H1 (cell line): ENCODE measurements around the gene PAF1. TPM values are rescaled to one million over a fixed set of nuclear protein-coding genes. Genes with fewer than 3 reads are reported as not detected.

ENCODE experiments used
- BRCA1 ChIP-seq: IDR thresholded peaks from 2 replicates; pipeline ENCODE4 v1.6.1; 2012; ENCODE audit warnings: low read depth, low read length, improper control_type of control experiment
- CREB1 ChIP-seq: IDR thresholded peaks from 2 replicates; pipeline ENCODE4 v1.6.1; 2012; ENCODE audit warnings: inconsistent platforms
- CTBP2 ChIP-seq: IDR thresholded peaks from 2 replicates; pipeline ENCODE4 v1.7.0; 2011; ENCODE audit warnings: borderline replicate concordance, mild to moderate bottlenecking, moderate library complexity, mixed read lengths, low read length; ENCODE audit not compliant: insufficient read depth, insufficient read length
- EP300 ChIP-seq, 2 experiments: IDR thresholded peaks; 1 replicate in 1 of 2; 2 replicates in 1 of 2; pipeline ENCODE4 v1.6.1; 2011 to 2012; ENCODE audit warnings: low read depth in 2 of 2, low read length in 2 of 2, mild to moderate bottlenecking in 2 of 2, borderline replicate concordance in 1 of 2, inconsistent platforms in 1 of 2, moderate library complexity in 1 of 2
- HDAC2 ChIP-seq, 2 experiments: fragments of 300-600 bp in 1 of 2; sonication (generic) in 1 of 2; IDR thresholded peaks; 2 replicates each; pipeline ENCODE4 v1.6.1; 2011 to 2012; ENCODE audit warnings: low read depth in 2 of 2, low read length in 2 of 2, mild to moderate bottlenecking in 2 of 2, moderate library complexity in 2 of 2, borderline replicate concordance in 1 of 2, inconsistent platforms in 1 of 2
- POLR2A ChIP-seq, 2 experiments: IDR thresholded peaks; 1 replicate in 1 of 2; 2 replicates in 1 of 2; pipeline ENCODE4 v1.6.1; 2011; ENCODE audit warnings: low read depth in 2 of 2, low read length in 2 of 2, mild to moderate bottlenecking in 2 of 2; ENCODE audit errors: control extremely low read depth in 1 of 2
- POLR2AphosphoS5 ChIP-seq: IDR thresholded peaks from 2 replicates; pipeline ENCODE4 v1.6.1; 2011; ENCODE audit warnings: low read depth, low read length
- RBBP5 ChIP-seq: IDR thresholded peaks from 2 replicates; pipeline ENCODE4 v1.7.1; 2012; ENCODE audit warnings: low read depth, mild to moderate bottlenecking, inconsistent platforms, low read length, moderate library complexity, borderline replicate concordance
- RFX5 ChIP-seq: IDR thresholded peaks from 2 replicates; pipeline ENCODE4 v1.6.1; 2011; ENCODE audit warnings: low read depth, low read length, improper control_type of control experiment, borderline replicate concordance
- SIN3A ChIP-seq, 2 experiments: IDR thresholded peaks in 1 of 2; conservative IDR thresholded peaks in 1 of 2; 2 replicates each; pipeline ENCODE4 v1.6.1; 2011 to 2012; ENCODE audit warnings: low read length in 2 of 2, improper control_type of control experiment in 1 of 2, low read depth in 1 of 2, mild to moderate bottlenecking in 1 of 2
- SP1 ChIP-seq: IDR thresholded peaks from 2 replicates; pipeline ENCODE4 v1.6.1; 2011; ENCODE audit warnings: low read depth, low read length
- SUZ12 ChIP-seq: fragments of 200-600 bp; sonication (generic); IDR thresholded peaks from 2 replicates; pipeline ENCODE4 v1.6.1; 2012; ENCODE audit warnings: mild to moderate bottlenecking, inconsistent platforms, low read length, moderate library complexity, mixed read lengths
- TAF1 ChIP-seq: IDR thresholded peaks from 2 replicates; pipeline ENCODE4 v1.6.1; 2011; ENCODE audit warnings: mild to moderate bottlenecking, low read depth, low read length
- TAF7 ChIP-seq: optimal IDR thresholded peaks from 2 replicates; pipeline ENCODE3; 2011; ENCODE audit warnings: low read depth, mild to moderate bottlenecking, inconsistent platforms, low read length, moderate library complexity, borderline replicate concordance
- TBP ChIP-seq: IDR thresholded peaks from 2 replicates; pipeline ENCODE4 v1.6.1; 2011; ENCODE audit warnings: low read depth, low read length, improper control_type of control experiment
- TCF12 ChIP-seq: IDR thresholded peaks from 2 replicates; pipeline ENCODE4 v1.6.1; 2011; ENCODE audit warnings: low read depth, mild to moderate bottlenecking, low read length
- YY1 ChIP-seq: IDR thresholded peaks from 2 replicates; pipeline ENCODE4 v1.6.1; 2011; ENCODE audit warnings: low read depth, mild to moderate bottlenecking, low read length
- polyA plus RNA-seq, 7 experiments: library from polyadenylated mRNA; depleted of rRNA in 3 of 7; stranded (reverse) in 5 of 7; unstranded in 2 of 7; fragments of >200 nt in 5 of 7; fragments of 200-250 nt in 2 of 7; gene quantifications; 1 replicate in 5 of 7; 2 replicates in 1 of 7; 4 replicates in 1 of 7; pipeline versions ENCODE4 v1.2.1 to v1.2.3, GENCODE V29; 2011 to 2013; ENCODE audit warnings: missing spikeins in 2 of 7, mixed read lengths in 2 of 7
- total RNA-seq: library from RNA; stranded (reverse); fragmentation: NEBNext Ultra II Directional; extraction: Animal tissue kit (Norgen Biotek cat#: 25700); gene quantifications from 2 replicates; pipeline ENCODE4 v1.2.1, GENCODE V29; 2021
- TF ChIP-seq, protein P1 (sequence below): IDR thresholded peaks from 2 replicates; pipeline ENCODE4 v1.6.1; 2012; ENCODE audit warnings: inconsistent platforms

The PAF1 gene
- total and polyA plus RNA-seq, 2 of the 8 experiments (the other 6 are each of a cell fraction or from before 2014, with no cell fraction given) = 31.4 to 58.6 TPM

DNA sequence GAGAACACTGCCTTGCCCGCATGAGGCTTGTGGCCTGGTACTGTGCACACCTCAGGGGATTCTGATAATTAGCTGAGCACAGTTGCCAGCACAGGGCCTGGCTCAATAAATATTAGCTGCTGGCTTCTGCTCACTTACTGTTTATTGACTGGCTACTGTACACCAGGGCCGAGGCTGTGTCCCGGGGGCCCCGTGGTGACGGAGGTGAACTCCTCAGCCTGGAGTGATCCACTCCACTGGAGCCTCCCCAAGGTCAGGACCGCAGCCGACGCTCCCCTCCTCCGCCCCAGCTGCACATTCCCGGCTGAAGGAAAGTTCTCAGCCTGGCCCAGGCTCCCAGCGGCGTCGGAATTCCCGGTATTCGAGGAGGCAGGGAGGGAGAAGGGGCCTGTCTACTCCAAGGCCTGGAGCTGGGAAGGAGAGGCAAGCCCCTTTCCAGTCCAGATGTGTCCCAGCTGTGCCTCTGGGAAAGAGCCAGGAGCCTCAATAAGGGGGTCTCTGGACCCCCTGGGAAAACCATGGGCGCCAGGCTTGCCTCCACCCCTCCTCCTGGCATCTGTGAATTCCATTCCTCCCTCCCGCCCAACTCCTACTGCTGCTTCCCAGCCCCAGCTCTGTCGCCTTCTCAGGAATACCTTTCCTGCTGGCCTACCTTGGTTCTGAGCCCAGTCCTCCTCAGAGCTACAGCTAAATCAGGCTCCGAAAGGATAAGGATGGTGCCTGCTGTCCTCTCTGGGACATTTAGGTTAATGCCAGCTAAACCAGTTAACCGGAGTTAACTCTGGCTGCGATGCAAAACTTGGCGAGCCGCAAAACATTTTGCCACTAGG, 37.6 kb upstream of the PAF1 start (continued):
- 0 out of 2 replicates have a peak, but pooled peaks have one; percentile 18 for TF ChIP-seq RFX5
- peak; percentile 88 for TF ChIP-seq SP1
- TF ChIP-seq HDAC2 (IDR thresholded peaks at IDR 0.05; ENCODE audit: borderline replicate concordance in 1 of 2, low read depth in 2 of 2, low read length in 2 of 2) = 0 out of 4 replicates have a peak, but pooled peaks of 1 of the 2 experiments have one; percentile 12
- peak; percentile 83 for TF ChIP-seq CTBP2
- peak; percentile 36; the same call in 1 of the 2 replicates for TF ChIP-seq TAF1
- TF ChIP-seq RBBP5 = peak; percentile 90
- peak; percentile 69; the same call in 1 of the 2 replicates for TF ChIP-seq TBP
- no peak for TF ChIP-seq TAF7
- peak; percentile 97 for TF ChIP-seq TCF12
- peak; percentile 40 to 80; a peak in 2 of 3 replicates for TF ChIP-seq POLR2A (IDR thresholded peaks at IDR 0.05; ENCODE audit: control extremely low read depth in 1 of 2, low read depth in 2 of 2, low read length in 2 of 2)
- TF ChIP-seq SUZ12 = no peak
- TF ChIP-seq, protein P1, sequence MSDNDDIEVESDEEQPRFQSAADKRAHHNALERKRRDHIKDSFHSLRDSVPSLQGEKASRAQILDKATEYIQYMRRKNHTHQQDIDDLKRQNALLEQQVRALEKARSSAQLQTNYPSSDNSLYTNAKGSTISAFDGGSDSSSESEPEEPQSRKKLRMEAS = 0 out of 2 replicates have a peak, but pooled peaks have one; percentile 15
- 0 out of 2 replicates have a peak, but pooled peaks have one; percentile 29 for TF ChIP-seq YY1
- peak; percentile 76 for TF ChIP-seq POLR2AphosphoS5
- 0 out of 2 replicates have a peak, but pooled peaks have one; percentile 10 for TF ChIP-seq BRCA1
- TF ChIP-seq EP300 (IDR thresholded peaks at IDR 0.05; ENCODE audit: borderline replicate concordance in 1 of 2, low read depth in 2 of 2, low read length in 2 of 2) = peak in 1 of 2 experiments; percentile 92; a peak in 1 of 3 replicates
- TF ChIP-seq SIN3A (conservative IDR thresholded peaks at IDR 0.05 in 1 of 2, IDR thresholded peaks at IDR 0.05 in 1 of 2; ENCODE audit: low read depth in 1 of 2, low read length in 2 of 2) = peak; percentile 69 to 73; a peak in 2 of 4 replicates
- no peak for TF ChIP-seq CREB1
